ENCODE measurements around the gene TMC3. TPM values are rescaled to one million over a fixed set of nuclear protein-coding genes. Genes with fewer than 3 reads are reported as not detected.

Gene TMC3
- total and polyA plus RNA-seq, 10 of the 15 experiments (the other 5 are each of a cell fraction or from before 2014, with no cell fraction given), result 0.03 to 0.04 (median 0.04) TPM; not detected in 7

DNA sequence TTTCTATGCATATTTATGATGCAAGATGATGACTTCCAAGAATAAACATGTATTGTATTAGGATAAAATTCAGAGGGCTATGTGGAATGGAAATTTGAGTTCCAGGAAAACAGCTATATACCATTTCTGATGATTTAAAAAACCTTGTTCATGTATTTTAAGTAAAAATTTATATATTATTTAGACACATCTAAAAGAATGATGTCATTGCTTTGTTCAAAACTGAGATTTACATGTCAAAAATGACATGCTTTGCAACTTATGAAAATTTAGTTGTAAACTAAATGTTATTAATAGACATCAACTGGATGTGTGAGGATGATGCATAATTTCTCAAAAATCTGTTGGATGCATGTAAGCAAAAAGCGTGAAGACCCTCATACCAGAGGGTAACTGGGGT, 52.3 kb downstream of the TMC3 start:
- Histone ChIP-seq H2AFZ (ENCODE audit: control insufficient read depth, low read depth, low read length) (no peak overlapping the region), H3K9ac (ENCODE audit: control insufficient read depth, insufficient read depth, low read length) (no peak overlapping the region), H3K79me2 (ENCODE audit: control insufficient read depth, insufficient read depth, low read length) (peaks cover 4% of the 10 kb centered on the region), H3K27ac (ENCODE audit: control insufficient read depth, insufficient read depth) (no peak overlapping the region), H3K4me2 (ENCODE audit: control insufficient read depth, insufficient read depth) (peak overlapping the region; percentile 79; the same call in 1 of the 2 replicates), H4K20me1 (ENCODE audit: control insufficient read depth, insufficient read depth) (no peaks in the 10 kb centered on the region), H3K4me1 (ENCODE audit: control insufficient read depth, insufficient read depth, low read length) (peaks cover 19% of the 10 kb centered on the region), H3K9me3 (replicated peaks; ENCODE audit: control insufficient read depth, insufficient read depth, low read length) (no peaks in the 10 kb centered on the region), H3K36me3 (ENCODE audit: control insufficient read depth in 2 of 2, insufficient read depth in 2 of 2, low read length in 1 of 2) (peaks cover 2 to 5% of the 10 kb centered on the region in 2 experiments; a peak in 1 of 4 replicates), H3K27me3 (replicated peaks in 1 of 2; ENCODE audit: control insufficient read depth in 2 of 2, insufficient read depth in 2 of 2, low read length in 1 of 2) (no peaks in the 10 kb centered on the region), H3K4me3 (no peak overlapping the region)
- intact Hi-C loops (cut with micrococcal nuclease; ENCODE audit: unreplicated experiment), result loop anchor here (5.0 kb wide), 1 partner anchor 624 kb away; the partner anchor contains the start of gene ABHD17C
- ATAC-seq (no peak), FAIRE-seq (no peak), DNase-seq (ENCODE audit: low read depth, low spot score) (no peak)
- WGBS (ENCODE audit: insufficient coverage, insufficient replicate concordance, low lambda C conversion rate, missing lambda C conversion rate), result 100% methylated on average over 1 of the region's 1 CpG
- peak; percentile 46; the same call in 1 of the 2 replicates for TF ChIP-seq ATF7 (IDR thresholded peaks at IDR 0.05; ENCODE audit: low read depth)
- no peak for TF ChIP-seq HDAC6 (IDR thresholded peaks at IDR 0.05; ENCODE audit: unreplicated experiment)
- RAD21 ChIA-PET (ENCODE audit: unreplicated experiment), result interaction anchor here (1.0 to 1.5 kb wide), 3 partner anchors 15 to 47 kb away, joined by 3 to 4 read pairs (median 3); no protein-coding TSS in a partner anchor
- CTCF ChIA-PET, result interaction anchor here (0.6 to 1.9 kb wide), 5 partner anchors 17 to 877 kb away, joined by 3 to 7 read pairs (median 3); no protein-coding TSS in a partner anchor
- no TSS peak for BruUV-seq (replicated peaks)
- POLR2A ChIA-PET, result interaction anchor here (0.9 to 4.2 kb wide), 2 partner anchors 13 to 29 kb away, joined by 3 to 25 read pairs; no protein-coding TSS in a partner anchor
- in situ Hi-C loops (cut with MboI), result no loop called here
- SMC1A ChIA-PET (ENCODE audit: uncharacterized antibody, unreplicated experiment), result interaction anchor here (0.8 to 2.9 kb wide), 7 partner anchors 12 to 302 kb away, joined by 3 to 21 read pairs (median 4); no protein-coding TSS in a partner anchor

DNA sequence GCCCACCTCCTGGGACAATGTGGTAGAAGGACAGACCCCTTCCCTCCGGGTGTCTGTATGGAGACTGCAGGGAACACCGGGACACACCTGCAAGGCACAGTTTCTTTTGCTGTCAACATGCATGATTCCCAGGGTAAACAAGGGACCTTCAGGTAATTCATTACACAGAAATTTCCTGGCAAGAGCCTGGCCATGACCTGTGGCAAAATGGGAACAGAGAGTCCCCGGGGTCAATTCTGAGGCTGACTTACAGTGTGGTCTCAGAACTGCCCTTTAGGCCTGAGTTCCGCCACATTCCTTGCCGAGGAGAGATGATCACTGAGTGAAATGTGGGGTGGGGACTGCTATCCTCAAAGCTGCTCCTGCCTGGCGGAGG, 56.4 kb downstream of the TMC3 start:
- FAIRE-seq (no peak), DNase-seq (ENCODE audit: low read depth, low spot score) (no peak), ATAC-seq (no peak)
- H3K79me2 ChIP-seq (ENCODE audit: control insufficient read depth, insufficient read depth, low read length), result 0 out of 2 replicates have a peak, but pooled peaks cover 1% of the 10 kb centered on the region
- intact Hi-C loops (cut with micrococcal nuclease; ENCODE audit: unreplicated experiment), result no loop called here
- CTCF ChIA-PET, result interaction anchor here (1.0 kb wide), 1 partner anchor 52 kb away, joined by 3 read pairs; no protein-coding TSS in a partner anchor
- peaks cover 35% of the 10 kb centered on the region for H3K4me1 ChIP-seq (ENCODE audit: control insufficient read depth, insufficient read depth, low read length)
- no peaks in the 10 kb centered on the region for H4K20me1 ChIP-seq (ENCODE audit: control insufficient read depth, insufficient read depth)
- no peaks in the 10 kb centered on the region for H3K9me3 ChIP-seq (replicated peaks; ENCODE audit: control insufficient read depth, insufficient read depth, low read length)
- H3K27me3 ChIP-seq (replicated peaks in 1 of 2; ENCODE audit: control insufficient read depth in 2 of 2, insufficient read depth in 2 of 2, low read length in 1 of 2), result no peaks in the 10 kb centered on the region
- H3K27ac ChIP-seq (ENCODE audit: control insufficient read depth, insufficient read depth), result no peak overlapping the region; the same call in 1 of the 2 replicates
- no TSS peak for BruUV-seq (replicated peaks)
- RAD21 ChIA-PET (ENCODE audit: unreplicated experiment), result interaction anchor here (1.2 to 2.1 kb wide), 3 partner anchors 16 to 43 kb away, joined by 3 to 7 read pairs (median 6); no protein-coding TSS in a partner anchor
- no peak overlapping the region for H3K9ac ChIP-seq (ENCODE audit: control insufficient read depth, insufficient read depth, low read length)
- SMC1A ChIA-PET (ENCODE audit: uncharacterized antibody, unreplicated experiment), result interaction anchor here (0.9 to 2.5 kb wide), 4 partner anchors 10 to 24 kb away, joined by 3 to 13 read pairs (median 6); no protein-coding TSS in a partner anchor
- peak overlapping the region; percentile 57 for H3K4me2 ChIP-seq (ENCODE audit: control insufficient read depth, insufficient read depth)
- POLR2A ChIA-PET, result interaction anchor here (0.7 to 1.4 kb wide), 4 partner anchors 16 to 27 kb away, joined by 3 to 6 read pairs (median 3); no protein-coding TSS in a partner anchor
- H3K36me3 ChIP-seq (ENCODE audit: control insufficient read depth in 2 of 2, insufficient read depth in 2 of 2, low read length in 1 of 2), result peaks cover 2 to 20% of the 10 kb centered on the region in 2 experiments; a peak in 2 of 4 replicates
- in situ Hi-C loops (cut with MboI), result no loop called here
- H2AFZ ChIP-seq (ENCODE audit: control insufficient read depth, low read depth, low read length), result no peak overlapping the region
- H3K4me3 ChIP-seq, result no peak overlapping the region
- 57% methylated on average over 6 of the region's 6 CpGs for WGBS (ENCODE audit: insufficient coverage, insufficient replicate concordance, low lambda C conversion rate, missing lambda C conversion rate)
- TF ChIP-seq, protein P1, sequence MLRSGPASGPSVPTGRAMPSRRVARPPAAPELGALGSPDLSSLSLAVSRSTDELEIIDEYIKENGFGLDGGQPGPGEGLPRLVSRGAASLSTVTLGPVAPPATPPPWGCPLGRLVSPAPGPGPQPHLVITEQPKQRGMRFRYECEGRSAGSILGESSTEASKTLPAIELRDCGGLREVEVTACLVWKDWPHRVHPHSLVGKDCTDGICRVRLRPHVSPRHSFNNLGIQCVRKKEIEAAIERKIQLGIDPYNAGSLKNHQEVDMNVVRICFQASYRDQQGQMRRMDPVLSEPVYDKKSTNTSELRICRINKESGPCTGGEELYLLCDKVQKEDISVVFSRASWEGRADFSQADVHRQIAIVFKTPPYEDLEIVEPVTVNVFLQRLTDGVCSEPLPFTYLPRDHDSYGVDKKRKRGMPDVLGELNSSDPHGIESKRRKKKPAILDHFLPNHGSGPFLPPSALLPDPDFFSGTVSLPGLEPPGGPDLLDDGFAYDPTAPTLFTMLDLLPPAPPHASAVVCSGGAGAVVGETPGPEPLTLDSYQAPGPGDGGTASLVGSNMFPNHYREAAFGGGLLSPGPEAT (IDR thresholded peaks at IDR 0.05; ENCODE audit: low read depth), result no peak
- TF ChIP-seq NFYA (IDR thresholded peaks at IDR 0.05; ENCODE audit: borderline replicate concordance, low read depth, low read length) (no peak), CREB1 (IDR thresholded peaks at IDR 0.05; ENCODE audit: low read depth) (no peak), MYC (IDR thresholded peaks at IDR 0.05; ENCODE audit: insufficient read depth, insufficient read length, insufficient replicate concordance, low read length, severe bottlenecking) (no peak), PML (IDR thresholded peaks at IDR 0.05; ENCODE audit: low read length) (no peak), RAD51 (IDR thresholded peaks at IDR 0.05) (no peak), PAX8 (IDR thresholded peaks at IDR 0.05) (no peak)
- TF ChIP-seq, protein P2, sequence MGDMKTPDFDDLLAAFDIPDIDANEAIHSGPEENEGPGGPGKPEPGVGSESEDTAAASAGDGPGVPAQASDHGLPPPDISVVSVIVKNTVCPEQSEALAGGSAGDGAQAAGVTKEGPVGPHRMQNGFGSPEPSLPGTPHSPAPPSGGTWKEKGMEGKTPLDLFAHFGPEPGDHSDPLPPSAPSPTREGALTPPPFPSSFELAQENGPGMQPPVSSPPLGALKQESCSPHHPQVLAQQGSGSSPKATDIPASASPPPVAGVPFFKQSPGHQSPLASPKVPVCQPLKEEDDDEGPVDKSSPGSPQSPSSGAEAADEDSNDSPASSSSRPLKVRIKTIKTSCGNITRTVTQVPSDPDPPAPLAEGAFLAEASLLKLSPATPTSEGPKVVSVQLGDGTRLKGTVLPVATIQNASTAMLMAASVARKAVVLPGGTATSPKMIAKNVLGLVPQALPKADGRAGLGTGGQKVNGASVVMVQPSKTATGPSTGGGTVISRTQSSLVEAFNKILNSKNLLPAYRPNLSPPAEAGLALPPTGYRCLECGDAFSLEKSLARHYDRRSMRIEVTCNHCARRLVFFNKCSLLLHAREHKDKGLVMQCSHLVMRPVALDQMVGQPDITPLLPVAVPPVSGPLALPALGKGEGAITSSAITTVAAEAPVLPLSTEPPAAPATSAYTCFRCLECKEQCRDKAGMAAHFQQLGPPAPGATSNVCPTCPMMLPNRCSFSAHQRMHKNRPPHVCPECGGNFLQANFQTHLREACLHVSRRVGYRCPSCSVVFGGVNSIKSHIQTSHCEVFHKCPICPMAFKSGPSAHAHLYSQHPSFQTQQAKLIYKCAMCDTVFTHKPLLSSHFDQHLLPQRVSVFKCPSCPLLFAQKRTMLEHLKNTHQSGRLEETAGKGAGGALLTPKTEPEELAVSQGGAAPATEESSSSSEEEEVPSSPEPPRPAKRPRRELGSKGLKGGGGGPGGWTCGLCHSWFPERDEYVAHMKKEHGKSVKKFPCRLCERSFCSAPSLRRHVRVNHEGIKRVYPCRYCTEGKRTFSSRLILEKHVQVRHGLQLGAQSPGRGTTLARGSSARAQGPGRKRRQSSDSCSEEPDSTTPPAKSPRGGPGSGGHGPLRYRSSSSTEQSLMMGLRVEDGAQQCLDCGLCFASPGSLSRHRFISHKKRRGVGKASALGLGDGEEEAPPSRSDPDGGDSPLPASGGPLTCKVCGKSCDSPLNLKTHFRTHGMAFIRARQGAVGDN (IDR thresholded peaks at IDR 0.05), result no peak
